ENCODE results near the gene IRX5.

IRX5 gene

GRCh38 chr16:54947616-54948015 is 17.0 kb downstream of the IRX5 start:
- DNase-seq (ENCODE audit: low read depth, low spot score), result no peak

GRCh38 chr16:54952195-54952594 is 21.5 kb downstream of the IRX5 start:
- no peak for DNase-seq (ENCODE audit: low read depth, low spot score)

GRCh38 chr16:54953461-54953860 is 22.8 kb downstream of the IRX5 start:
- DNase-seq (ENCODE audit: low read depth, low spot score), result no peak

GRCh38 chr16:54954220-54954619 is 23.6 kb downstream of the IRX5 start:
- no peak for DNase-seq (ENCODE audit: low read depth, low spot score)

- no peak for DNase-seq (ENCODE audit: low read depth, low spot score)
These were observed 25.1 kb downstream of the IRX5 start for GRCh38 chr16:54955757-54956156.

- no peak for DNase-seq (ENCODE audit: low read depth, low spot score)
These were observed 26.9 kb downstream of the IRX5 start for GRCh38 chr16:54957403-54958166.

- DNase-seq (ENCODE audit: low read depth, low spot score), result no peak
These were observed 31.4 kb downstream of the IRX5 start for GRCh38 chr16:54962045-54962444.

GRCh38 chr16:54964239-54964638 is 33.6 kb downstream of the IRX5 start:
- DNase-seq (ENCODE audit: low read depth, low spot score), result no peak

- no peak for DNase-seq (ENCODE audit: low read depth, low spot score)
These were observed 34.8 kb downstream of the IRX5 start for GRCh38 chr16:54965464-54965863.

- no peak for DNase-seq (ENCODE audit: low read depth, low spot score)
These were observed 37.3 kb downstream of the IRX5 start for GRCh38 chr16:54968011-54968410.

- no peak for DNase-seq (ENCODE audit: low read depth, low spot score)
These were observed 38.1 kb downstream of the IRX5 start for GRCh38 chr16:54968784-54969183.

GRCh38 chr16:54970016-54970415 is 39.4 kb downstream of the IRX5 start:
- DNase-seq (ENCODE audit: low read depth, low spot score), result no peak

GRCh38 chr16:54974367-54974766 is 43.7 kb downstream of the IRX5 start:
- DNase-seq (ENCODE audit: low read depth, low spot score), result no peak

- DNase-seq (ENCODE audit: low read depth, low spot score), result no peak
These were observed 46.1 kb downstream of the IRX5 start for GRCh38 chr16:54976651-54977200.

GRCh38 chr16:54977211-54977610 is 46.5 kb downstream of the IRX5 start:
- no peak for DNase-seq (ENCODE audit: low read depth, low spot score)

GRCh38 chr16:54980821-54981220 is 50.2 kb downstream of the IRX5 start:
- no peak for DNase-seq (ENCODE audit: low read depth, low spot score)

All from iPS DF 19.7 (cell line).